ENCODE measurements around the gene MYO1D. TPM values are rescaled to one million over a fixed set of nuclear protein-coding genes. Genes with fewer than 3 reads are reported as not detected.
A peak's percentile ranks its signal among the peaks of the same experiment; 100 is the strongest.

The MYO1D gene
- total RNA-seq, 1 donor from 2014 or later, result 23.4 TPM

GRCh38 chr17:32512328-32512727 lies 364.6 kb downstream of the MYO1D start:
- no peak for DNase-seq (ENCODE audit: low spot score)
- Mint-ChIP-seq H3K4me1 (ENCODE audit: low read depth) (peaks cover 16% of the 10 kb centered on the region), H3K27me3 (ENCODE audit: low read depth) (no peaks in the 10 kb centered on the region)

DNA sequence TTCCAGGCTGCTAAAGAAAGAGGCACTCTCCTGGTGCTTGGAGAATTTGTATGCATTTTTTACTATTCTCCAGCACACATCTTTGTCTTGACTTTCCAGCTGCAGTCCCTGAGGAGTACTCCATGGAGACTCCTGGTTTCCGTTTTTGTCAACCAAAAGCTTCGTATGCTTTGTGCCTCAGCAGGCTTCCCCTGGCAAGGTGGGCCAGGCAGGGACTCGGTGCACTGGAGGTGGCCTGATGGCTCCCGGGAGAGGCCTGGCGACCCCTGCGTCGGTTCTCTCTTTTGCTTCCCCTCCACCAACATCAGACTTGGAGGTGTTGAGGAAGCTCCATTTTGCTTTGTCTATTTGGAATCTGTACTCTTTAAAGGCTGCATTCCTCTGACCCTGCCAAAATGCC lies 366.5 kb downstream of the MYO1D start:
- peaks cover 13% of the 10 kb centered on the region for H3K4me1 Mint-ChIP-seq (ENCODE audit: low read depth)
- no peaks in the 10 kb centered on the region for H3K27me3 Mint-ChIP-seq (ENCODE audit: low read depth)
- no peaks in the 10 kb centered on the region for H3K9me3 Mint-ChIP-seq
- intact Hi-C loops (cut with micrococcal nuclease), result no loop called here
- peaks cover 4% of the 10 kb centered on the region for H3K36me3 Mint-ChIP-seq (ENCODE audit: low read depth)
- H3K4me3 Mint-ChIP-seq (ENCODE audit: low read depth), result no peak overlapping the region
- no peak for DNase-seq (ENCODE audit: low spot score)
- H3K27ac Mint-ChIP-seq, result no peak overlapping the region

More at GRCh38 chr17:32512328-32512727, 364.6 kb downstream of the MYO1D start:
- no peak overlapping the region for H3K27ac Mint-ChIP-seq
- H3K9me3 Mint-ChIP-seq, result no peaks in the 10 kb centered on the region
- no peak overlapping the region for H3K4me3 Mint-ChIP-seq (ENCODE audit: low read depth)
- intact Hi-C loops (cut with micrococcal nuclease), result no loop called here
- H3K36me3 Mint-ChIP-seq (ENCODE audit: low read depth), result no peaks in the 10 kb centered on the region

DNA sequence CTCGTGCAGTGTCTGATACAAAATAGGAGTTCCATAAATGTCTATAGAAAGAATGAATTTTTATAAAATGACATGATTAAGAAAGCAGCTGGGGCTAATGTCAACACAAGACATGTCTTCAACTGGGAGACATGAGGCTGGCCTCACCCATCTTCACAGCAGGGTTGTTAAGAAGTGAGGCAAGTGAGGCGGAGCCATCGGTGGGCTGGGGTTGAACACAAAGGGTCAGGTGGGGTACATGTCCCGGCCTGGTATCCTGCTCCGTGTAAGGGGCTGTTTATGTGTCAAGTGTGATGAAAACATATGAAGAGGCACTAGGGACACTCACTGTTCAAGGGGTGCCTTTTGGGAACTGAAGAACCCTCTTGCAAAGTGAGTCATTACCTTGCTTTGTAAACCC lies 368.0 kb downstream of the MYO1D start:
- no peaks in the 10 kb centered on the region for H3K27me3 Mint-ChIP-seq (ENCODE audit: low read depth)
- DNase-seq (ENCODE audit: low spot score), result no peak
- no peak overlapping the region for H3K27ac Mint-ChIP-seq
- peaks cover 28% of the 10 kb centered on the region for H3K4me1 Mint-ChIP-seq (ENCODE audit: low read depth)
- H3K9me3 Mint-ChIP-seq, result no peaks in the 10 kb centered on the region
- H3K4me3 Mint-ChIP-seq (ENCODE audit: low read depth), result no peak overlapping the region
- peaks cover 4% of the 10 kb centered on the region for H3K36me3 Mint-ChIP-seq (ENCODE audit: low read depth)
- intact Hi-C loops (cut with micrococcal nuclease), result no loop called here

- no peaks in the 10 kb centered on the region for H3K9me3 Mint-ChIP-seq
- H3K36me3 Mint-ChIP-seq (ENCODE audit: low read depth), result peaks cover 8% of the 10 kb centered on the region
- H3K27ac Mint-ChIP-seq, result peak overlapping the region; percentile 95
- H3K27me3 Mint-ChIP-seq (ENCODE audit: low read depth), result no peaks in the 10 kb centered on the region
- peak overlapping the region; percentile 43 for H3K4me3 Mint-ChIP-seq (ENCODE audit: low read depth)
- intact Hi-C loops (cut with micrococcal nuclease), result no loop called here
- H3K4me1 Mint-ChIP-seq (ENCODE audit: low read depth), result peaks cover 50% of the 10 kb centered on the region
- no peak for DNase-seq (ENCODE audit: low spot score)
Observed at GRCh38 chr17:32504166-32504990, 372.5 kb downstream of the MYO1D start.

GRCh38 chr17:32503251-32504165 lies 373.4 kb downstream of the MYO1D start:
- H3K36me3 Mint-ChIP-seq (ENCODE audit: low read depth), result peaks cover 8% of the 10 kb centered on the region

DNA sequence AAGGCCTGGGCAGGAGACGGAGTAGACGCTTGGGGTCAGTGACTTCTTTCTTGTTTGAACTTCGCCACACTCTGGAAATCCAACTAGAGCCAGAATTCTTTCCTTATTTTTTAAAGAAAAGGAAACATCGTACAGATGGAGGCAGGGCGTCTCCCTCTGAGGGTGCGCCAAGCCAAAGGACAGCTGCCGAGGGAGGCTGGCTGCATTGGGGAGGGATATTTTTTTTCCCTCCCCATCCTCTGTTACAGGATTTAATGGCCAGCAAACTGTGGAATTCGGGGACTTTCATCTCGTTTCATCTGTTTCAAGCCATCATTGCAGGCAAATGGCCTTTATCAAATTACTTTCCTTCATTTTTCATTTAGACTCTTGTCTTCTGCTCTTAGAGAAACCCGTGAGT lies 374.2 kb downstream of the MYO1D start:
- no peak for DNase-seq (ENCODE audit: low spot score)
- H3K4me3 Mint-ChIP-seq (ENCODE audit: low read depth), result no peak overlapping the region
- peaks cover 50% of the 10 kb centered on the region for H3K4me1 Mint-ChIP-seq (ENCODE audit: low read depth)
- no peaks in the 10 kb centered on the region for H3K27me3 Mint-ChIP-seq (ENCODE audit: low read depth)
- peak overlapping the region; percentile 95 for H3K27ac Mint-ChIP-seq
- H3K36me3 Mint-ChIP-seq (ENCODE audit: low read depth), result peaks cover 8% of the 10 kb centered on the region
- no peaks in the 10 kb centered on the region for H3K9me3 Mint-ChIP-seq
- intact Hi-C loops (cut with micrococcal nuclease), result loop anchor here (1.0 kb wide), 2 partner anchors 15 to 16 kb away; partner anchors contain the start of gene CDK5R1

More at GRCh38 chr17:32503251-32504165, 373.4 kb downstream of the MYO1D start:
- H3K9me3 Mint-ChIP-seq, result no peaks in the 10 kb centered on the region
- intact Hi-C loops (cut with micrococcal nuclease), result loop anchor here (1.0 kb wide), 2 partner anchors 14 to 17 kb away; partner anchors contain the start of gene CDK5R1
- peak overlapping the region; percentile 43 for H3K4me3 Mint-ChIP-seq (ENCODE audit: low read depth)
- H3K27me3 Mint-ChIP-seq (ENCODE audit: low read depth), result no peaks in the 10 kb centered on the region
- H3K27ac Mint-ChIP-seq, result peak overlapping the region; percentile 95
- DNase-seq (ENCODE audit: low spot score), result peak; percentile 55
- H3K4me1 Mint-ChIP-seq (ENCODE audit: low read depth), result peaks cover 50% of the 10 kb centered on the region

- H3K4me3 Mint-ChIP-seq (ENCODE audit: low read depth), result no peak overlapping the region
- intact Hi-C loops (cut with micrococcal nuclease), result no loop called here
Observed at GRCh38 chr17:32502013-32502412, 374.9 kb downstream of the MYO1D start.

GRCh38 chr17:32498391-32498790 lies 378.5 kb downstream of the MYO1D start:
- Mint-ChIP-seq H3K36me3 (ENCODE audit: low read depth) (peaks cover 4% of the 10 kb centered on the region), H3K4me1 (ENCODE audit: low read depth) (peaks cover 22% of the 10 kb centered on the region), H3K9me3 (no peaks in the 10 kb centered on the region), H3K4me3 (ENCODE audit: low read depth) (no peak overlapping the region), H3K27me3 (ENCODE audit: low read depth) (no peaks in the 10 kb centered on the region), H3K27ac (no peak overlapping the region)
- intact Hi-C loops (cut with micrococcal nuclease), result no loop called here
- DNase-seq (ENCODE audit: low spot score), result no peak

More at GRCh38 chr17:32502013-32502412, 374.9 kb downstream of the MYO1D start:
- Mint-ChIP-seq H3K4me1 (ENCODE audit: low read depth) (peaks cover 50% of the 10 kb centered on the region), H3K27ac (peak overlapping the region; percentile 39), H3K27me3 (ENCODE audit: low read depth) (no peaks in the 10 kb centered on the region), H3K36me3 (ENCODE audit: low read depth) (peaks cover 8% of the 10 kb centered on the region), H3K9me3 (no peaks in the 10 kb centered on the region)
- DNase-seq (ENCODE audit: low spot score), result no peak

GRCh38 chr17:32497431-32498205 lies 379.3 kb downstream of the MYO1D start:
- DNase-seq (ENCODE audit: low spot score), result no peak
- Mint-ChIP-seq H3K4me3 (ENCODE audit: low read depth) (no peak overlapping the region), H3K27ac (no peak overlapping the region), H3K4me1 (ENCODE audit: low read depth) (peaks cover 21% of the 10 kb centered on the region), H3K27me3 (ENCODE audit: low read depth) (no peaks in the 10 kb centered on the region), H3K9me3 (no peaks in the 10 kb centered on the region), H3K36me3 (ENCODE audit: low read depth) (peaks cover 4% of the 10 kb centered on the region)
- intact Hi-C loops (cut with micrococcal nuclease), result no loop called here

DNA sequence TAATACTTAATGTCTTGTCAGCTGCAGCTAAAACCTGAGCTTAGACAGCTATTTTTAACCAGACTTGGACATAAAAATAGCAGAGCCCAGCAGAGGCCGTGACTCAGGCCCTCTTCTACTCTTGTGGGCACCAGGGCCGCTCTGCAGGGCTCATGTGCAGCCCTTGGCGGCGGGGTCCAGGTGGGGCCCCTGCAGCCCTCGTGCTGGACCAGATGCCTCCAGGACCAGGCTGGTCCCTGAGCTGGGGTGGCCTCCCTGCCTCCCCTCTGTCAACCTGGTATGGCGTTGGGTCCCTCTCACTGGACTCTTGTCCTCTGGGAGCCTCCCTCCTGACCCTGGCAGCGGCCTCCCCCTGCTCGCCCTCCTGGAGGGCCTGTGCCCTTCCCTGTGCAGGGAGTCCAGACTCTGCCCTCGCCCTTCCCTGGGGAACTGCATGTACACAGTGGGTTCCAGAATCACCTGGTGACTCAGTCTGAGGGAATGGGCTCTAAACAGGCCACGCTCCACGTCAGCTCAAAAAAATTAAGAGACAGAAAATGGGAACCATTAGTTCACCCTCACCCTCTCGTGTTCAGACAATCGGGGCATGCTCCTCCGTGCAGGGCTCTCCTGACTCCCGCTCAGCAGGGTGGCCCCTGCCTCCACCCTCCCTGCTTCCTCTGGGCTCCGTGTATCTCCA lies 380.4 kb downstream of the MYO1D start:
- H3K27ac Mint-ChIP-seq, result no peak overlapping the region
- no peaks in the 10 kb centered on the region for H3K9me3 Mint-ChIP-seq
- no peak for DNase-seq (ENCODE audit: low spot score)
- H3K4me3 Mint-ChIP-seq (ENCODE audit: low read depth), result no peak overlapping the region
- no peaks in the 10 kb centered on the region for H3K27me3 Mint-ChIP-seq (ENCODE audit: low read depth)
- H3K4me1 Mint-ChIP-seq (ENCODE audit: low read depth), result peaks cover 21% of the 10 kb centered on the region
- intact Hi-C loops (cut with micrococcal nuclease), result no loop called here
- peaks cover under 1% of the 10 kb centered on the region for H3K36me3 Mint-ChIP-seq (ENCODE audit: low read depth)

DNA sequence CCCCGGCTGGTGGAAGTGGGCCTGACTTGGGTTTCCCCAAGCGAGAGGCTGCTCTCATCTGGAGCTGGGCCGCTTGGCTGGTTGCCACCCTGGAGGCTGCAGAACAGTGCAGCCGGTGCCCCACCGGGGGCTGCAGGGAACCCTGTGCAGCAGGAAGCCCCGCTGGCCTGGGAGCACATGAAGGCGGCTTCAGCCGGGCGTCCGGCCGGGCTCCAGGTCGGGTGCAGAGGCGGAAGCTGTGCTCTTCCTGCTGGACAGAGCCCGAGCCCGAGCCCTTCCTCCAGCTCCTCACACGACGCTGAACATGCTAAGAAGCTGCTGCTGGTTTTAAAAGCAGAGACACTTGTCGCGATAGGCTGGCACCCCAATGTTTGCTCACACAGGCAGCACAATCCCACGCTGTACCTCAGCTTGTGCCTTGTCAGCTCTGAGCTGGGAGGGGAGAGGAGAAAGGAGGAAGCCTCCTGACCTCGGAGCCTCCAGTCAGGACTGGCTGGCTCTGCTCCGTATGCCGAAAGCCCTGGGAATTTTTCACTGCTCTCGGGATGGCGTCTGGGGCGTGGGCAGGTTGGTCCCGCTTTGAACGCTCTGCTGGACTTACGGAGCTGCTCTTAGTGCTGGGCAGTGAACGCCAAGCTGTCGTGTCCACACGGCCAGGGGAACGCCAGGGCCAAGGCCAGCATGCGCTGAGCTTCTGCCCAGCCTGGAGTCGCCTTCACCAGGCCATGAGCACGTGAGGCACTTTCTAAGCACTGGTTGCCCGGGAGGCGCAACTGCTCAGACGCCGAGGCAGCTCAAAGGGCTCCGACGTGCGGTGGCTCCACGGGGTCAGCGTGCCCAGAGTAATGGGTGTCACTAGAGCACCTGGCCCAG lies 381.3 kb downstream of the MYO1D start:
- Mint-ChIP-seq H3K4me1 (ENCODE audit: low read depth) (peaks cover 24% of the 10 kb centered on the region), H3K36me3 (ENCODE audit: low read depth) (peaks cover 5% of the 10 kb centered on the region), H3K4me3 (ENCODE audit: low read depth) (no peak overlapping the region), H3K27ac (no peak overlapping the region), H3K9me3 (no peaks in the 10 kb centered on the region), H3K27me3 (ENCODE audit: low read depth) (no peaks in the 10 kb centered on the region)
- intact Hi-C loops (cut with micrococcal nuclease), result no loop called here
- no peak for DNase-seq (ENCODE audit: low spot score)
